ENCODE results near the gene SLC48A1.
A peak's percentile ranks its signal among the peaks of the same experiment; 100 is the strongest.
"Not testable (repeated sequence)": the region's sequence is repeated elsewhere in the genome, so short reads cannot be mapped to it uniquely, and the experiment has no call there.

The SLC48A1 gene

GRCh38 chr12:47794679-47795078, 21.6 kb downstream of the SLC48A1 start:
- DNase-seq, result no peak

GRCh38 chr12:47795121-47795813, 22.2 kb downstream of the SLC48A1 start:
- DNase-seq, result no peak

GRCh38 chr12:47795814-47796411, 22.9 kb downstream of the SLC48A1 start:
- DNase-seq, result no peak

GRCh38 chr12:47797441-47797840, 24.4 kb downstream of the SLC48A1 start:
- no peak for DNase-seq

GRCh38 chr12:47798382-47798948, 25.4 kb downstream of the SLC48A1 start:
- DNase-seq, result no peak

GRCh38 chr12:47799357-47799955, 26.4 kb downstream of the SLC48A1 start:
- no peak for DNase-seq

- DNase-seq, result no peak
These were observed 27.5 kb downstream of the SLC48A1 start for GRCh38 chr12:47800582-47800981.

- DNase-seq, result no peak
These were observed 28.3 kb downstream of the SLC48A1 start for GRCh38 chr12:47801170-47801903.

- DNase-seq, result no peak
These were observed 28.8 kb downstream of the SLC48A1 start for GRCh38 chr12:47801904-47802246.

- DNase-seq, result no peak
These were observed 29.3 kb downstream of the SLC48A1 start for GRCh38 chr12:47802312-47802711.

GRCh38 chr12:47803191-47803875, 30.3 kb downstream of the SLC48A1 start:
- no peak for DNase-seq

GRCh38 chr12:47804171-47804570, 31.1 kb downstream of the SLC48A1 start:
- no peak for DNase-seq

- no peak for DNase-seq
These were observed 32.4 kb downstream of the SLC48A1 start for GRCh38 chr12:47805417-47805816.

- no peak for DNase-seq
These were observed 34.3 kb downstream of the SLC48A1 start for GRCh38 chr12:47807338-47807737.

- peak; percentile 78 for DNase-seq
These were observed 35.0 kb downstream of the SLC48A1 start for GRCh38 chr12:47808050-47808449.

- DNase-seq, result peak; percentile 48
These were observed 35.7 kb downstream of the SLC48A1 start for GRCh38 chr12:47808574-47809365.

GRCh38 chr12:47809518-47809917, 36.5 kb downstream of the SLC48A1 start:
- DNase-seq, result not testable (repeated sequence)

- DNase-seq, result no peak
These were observed 38.0 kb downstream of the SLC48A1 start for GRCh38 chr12:47811072-47811396.

GRCh38 chr12:47811581-47812484, 38.8 kb downstream of the SLC48A1 start:
- DNase-seq, result no peak

- DNase-seq, result peak; percentile 95
These were observed 39.9 kb downstream of the SLC48A1 start for GRCh38 chr12:47812797-47813510.
